HCT116 (cell line): ENCODE data around the gene PRRX2. TPM values are rescaled to one million over a fixed set of nuclear protein-coding genes. Genes with fewer than 3 reads are reported as not detected.

ENCODE experiments used
- ATAC-seq: fragments of 200-7000 bp; cut with Tn5 transposase; 2 replicates; pipeline ENCODE4 v1.9.1; 2020; ENCODE audit warnings: mild to moderate bottlenecking, moderate library complexity
- BruUV-seq: library from RNA; stranded (reverse); fragments of 400-500 nt; replicated peaks from 2 replicates; lab custom pipeline; 2021; lab: Mats Ljungman, UMichigan
- CTCF ChIA-PET: fragments of 300-600 bp; sonication (Branson Sonifier 250); formaldehyde crosslinking; loops from one replicate; lab custom pipeline; 2021; ENCODE audit warnings: antibody characterized with exemption; lab: Charles Lee
- POLR2A ChIA-PET: fragments of 300-600, 350-600 bp; sonication (Branson Sonifier 250); formaldehyde crosslinking; loops from one replicate; lab custom pipeline; 2021; ENCODE audit warnings: antibody characterized with exemption; lab: Charles Lee
- RAD21 ChIA-PET, 2 experiments: fragments of 300-600 bp; sonication (Branson Sonifier 250); formaldehyde crosslinking; loops; one replicate each; lab custom pipeline; 2023; ENCODE audit warnings: low total read pairs in 2 of 2; ENCODE audit not compliant: uncharacterized antibody in 2 of 2, unreplicated experiment in 2 of 2, low non-redundant PET in 1 of 2; lab: Charles Lee
- DNase-seq: peaks from one replicate; pipeline ENCODE4 v3.0.0-alpha.2; 2010; ENCODE audit warnings: low read depth, low spot score
- H2AFZ ChIP-seq: fragments of 200-600 bp; shearing (Covaris generic), sonication (generic); 2 replicates; pipeline ENCODE4 v1.6.1; 2017; ENCODE audit warnings: low read depth, mixed run types, mixed read lengths, antibody characterized with exemption, low read length; ENCODE audit not compliant: poor library complexity, severe bottlenecking
- H3K27ac ChIP-seq: 2 replicates; pipeline ENCODE4 v1.5.1; 2012; ENCODE audit warnings: low read depth, low read length
- H3K27me3 ChIP-seq: fragments of 200-600 bp; sonication (generic); 2 replicates; pipeline ENCODE4 v1.6.1; 2016; ENCODE audit warnings: mixed run types, low read length, mixed read lengths; ENCODE audit not compliant: insufficient read depth
- H3K36me3 ChIP-seq, 2 experiments: fragments of 200-500 bp in 1 of 2; fragments of 200-600 bp in 1 of 2; sonication (Bioruptor generic) in 1 of 2; sonication (generic) in 1 of 2; 2 replicates each; pipeline versions ENCODE4 v1.5.1 to v1.6.1; 2014 to 2016; ENCODE audit warnings: low read length in 2 of 2, inconsistent platforms in 1 of 2, mixed read lengths in 1 of 2, mixed run types in 1 of 2; ENCODE audit not compliant: insufficient read depth in 2 of 2, control insufficient read depth in 1 of 2
- H3K4me1 ChIP-seq, 2 experiments: fragments of 200-600 bp in 1 of 2; sonication (generic) in 1 of 2; 2 replicates each; pipeline versions ENCODE4 v1.5.1 to v1.6.1; 2012 to 2017; ENCODE audit warnings: low read length in 2 of 2, inconsistent platforms in 1 of 2, mild to moderate bottlenecking in 1 of 2, mixed read lengths in 1 of 2, mixed run types in 1 of 2, moderate library complexity in 1 of 2; ENCODE audit not compliant: insufficient read depth in 2 of 2, control insufficient read depth in 1 of 2
- H3K4me2 ChIP-seq: fragments of 200-600 bp; sonication (generic); 2 replicates; pipeline ENCODE4 v1.6.1; 2017; ENCODE audit warnings: mixed run types, low read length, mixed read lengths
- H3K4me3 ChIP-seq, 2 experiments: fragments of 200-600 bp in 1 of 2; sonication (generic) in 1 of 2; replicated peaks in 1 of 2; 2 replicates each; pipeline ENCODE4 v1.5.1; 2011 to 2016; ENCODE audit warnings: low read length in 2 of 2, control low read depth in 1 of 2, low read depth in 1 of 2, mild to moderate bottlenecking in 1 of 2, mixed read lengths in 1 of 2, mixed run types in 1 of 2
- H3K79me2 ChIP-seq: fragments of 200-600 bp; sonication (generic); 2 replicates; pipeline ENCODE4 v1.6.1; 2017; ENCODE audit warnings: mild to moderate bottlenecking, mixed run types, low read length, moderate library complexity, mixed read lengths; ENCODE audit not compliant: insufficient read depth
- H3K9ac ChIP-seq: fragments of 200-600 bp; sonication (generic); 2 replicates; pipeline ENCODE4 v1.6.1; 2016; ENCODE audit warnings: low read length, mixed read lengths
- H3K9me2 ChIP-seq: fragments of 200-600 bp; sonication (generic), shearing (Covaris generic); 2 replicates; pipeline ENCODE4 v1.6.1; 2017; ENCODE audit warnings: mixed run types, mild to moderate bottlenecking, moderate library complexity; ENCODE audit not compliant: insufficient read depth
- H3K9me3 ChIP-seq, 2 experiments: fragments of 200-500 bp in 1 of 2; fragments of 200-600 bp in 1 of 2; sonication (Bioruptor generic) in 1 of 2; sonication (generic) in 1 of 2; 2 replicates each; pipeline ENCODE4 v1.6.1; 2014 to 2017; ENCODE audit warnings: low read length in 2 of 2, mixed read lengths in 2 of 2, inconsistent platforms in 1 of 2, low read depth in 1 of 2, mild to moderate bottlenecking in 1 of 2, mixed run types in 1 of 2, moderate library complexity in 1 of 2; ENCODE audit not compliant: control insufficient read depth in 1 of 2, insufficient read depth in 1 of 2
- H4K20me1 ChIP-seq: fragments of 200-600 bp; sonication (generic), shearing (Covaris generic); 2 replicates; pipeline ENCODE4 v1.6.1; 2017; ENCODE audit warnings: mixed run types, mild to moderate bottlenecking, moderate library complexity; ENCODE audit not compliant: insufficient read depth
- CBX3 ChIP-seq: IDR thresholded peaks from 2 replicates; pipeline ENCODE4 v1.6.1; 2012; ENCODE audit warnings: low read depth
- EZH2 ChIP-seq: fragments of 200-600 bp; sonication (generic); IDR thresholded peaks from 2 replicates; pipeline ENCODE4 v1.6.1; 2017; ENCODE audit warnings: antibody characterized with exemption, mixed run types
- EZH2phosphoT487 ChIP-seq: fragments of 200-600 bp; IDR thresholded peaks from 2 replicates; pipeline ENCODE4 v1.6.1; 2018; ENCODE audit warnings: antibody characterized with exemption, borderline replicate concordance
- FOSL1 ChIP-seq: IDR thresholded peaks from 2 replicates; pipeline ENCODE4 v1.6.1; 2012; ENCODE audit warnings: low read depth
- JUND ChIP-seq: IDR thresholded peaks from 2 replicates; pipeline ENCODE4 v1.6.1; 2012
- POLR2AphosphoS5 ChIP-seq: IDR thresholded peaks from 2 replicates; pipeline ENCODE4 v1.6.1; 2011; ENCODE audit warnings: mild to moderate bottlenecking, low read depth, low read length, moderate library complexity
- RAD21 ChIP-seq: IDR thresholded peaks from 2 replicates; pipeline ENCODE4 v1.6.1; 2012; ENCODE audit warnings: low read depth, mild to moderate bottlenecking
- REST ChIP-seq: IDR thresholded peaks from 2 replicates; pipeline ENCODE4 v1.6.1; 2012; ENCODE audit warnings: low read depth
- SP1 ChIP-seq: IDR thresholded peaks from 2 replicates; pipeline ENCODE4 v1.6.1; 2012; ENCODE audit warnings: low read depth
- SRF ChIP-seq: IDR thresholded peaks from 2 replicates; pipeline ENCODE4 v1.6.1; 2012; ENCODE audit warnings: low read depth
- TCF7L2 ChIP-seq: IDR thresholded peaks from 2 replicates; pipeline ENCODE4 v1.7.0; 2011; ENCODE audit warnings: borderline replicate concordance, inconsistent platforms; ENCODE audit not compliant: insufficient read depth, insufficient read length; ENCODE audit errors: extremely low read depth
- YY1 ChIP-seq: IDR thresholded peaks from 2 replicates; pipeline ENCODE4 v1.6.1; 2011; ENCODE audit warnings: low read length, low read depth, moderate library complexity, mild to moderate bottlenecking; ENCODE audit not compliant: insufficient replicate concordance; ENCODE audit errors: extremely low read depth
- intact Hi-C: fragments of 100-400 bp; cut with micrococcal nuclease; formaldehyde crosslinking; loops from 2 replicates; pipeline ENCODE4 v1.10.0; 2022
- total RNA-seq: library from RNA; stranded (reverse); gene quantifications from one replicate; pipeline ENCODE4 v1.2.1, GENCODE V29; 2021; ENCODE audit not compliant: unreplicated experiment
- TF ChIP-seq, protein P1 (sequence below): IDR thresholded peaks from 2 replicates; pipeline ENCODE4 v1.6.1; 2012
- TF ChIP-seq, protein P2 (sequence below), 3 experiments: fragments of 200-600 bp in 1 of 3; sonication (generic) in 1 of 3; IDR thresholded peaks in 2 of 3; conservative IDR thresholded peaks in 1 of 3; 2 replicates each; pipeline ENCODE4 v1.5.1; 2012 to 2017; ENCODE audit warnings: low read depth in 2 of 3, low read length in 2 of 3, antibody characterized with exemption in 1 of 3, borderline replicate concordance in 1 of 3, control low read depth in 1 of 3, mild to moderate bottlenecking in 1 of 3, mixed read lengths in 1 of 3, mixed run types in 1 of 3, moderate library complexity in 1 of 3; ENCODE audit not compliant: insufficient read depth in 1 of 3
- TF ChIP-seq, protein P3 (sequence below): IDR thresholded peaks from 2 replicates; pipeline ENCODE4 v1.6.1; 2011; ENCODE audit warnings: mild to moderate bottlenecking, low read length, moderate library complexity; ENCODE audit not compliant: insufficient replicate concordance; ENCODE audit errors: extremely low read depth

PRRX2 gene
- total RNA-seq, 1 experiment from 2014 or later, result 25.5 TPM

DNA sequence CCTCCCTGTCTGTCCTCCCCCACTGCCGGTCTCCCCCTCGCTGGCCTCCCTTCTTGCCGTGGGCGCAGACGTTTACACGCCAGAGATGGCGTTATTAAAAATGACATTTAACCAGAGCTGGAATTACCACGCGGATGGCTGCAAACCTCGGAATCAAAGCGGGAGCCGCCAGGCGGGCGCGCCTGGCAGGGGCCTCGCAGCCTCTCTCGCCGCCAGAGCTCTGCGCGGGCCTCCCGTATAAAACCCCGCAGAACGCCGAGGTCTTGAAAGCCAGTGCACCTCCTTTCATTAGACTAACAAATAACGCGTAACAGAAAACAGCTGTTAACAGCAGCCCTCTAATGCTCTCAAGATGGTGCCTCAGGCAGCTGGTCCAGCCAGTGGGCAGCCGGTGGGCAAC lies 10.2 kb downstream of the PRRX2 start:
- RAD21 ChIA-PET, result no interaction called here
- CTCF ChIA-PET, result no interaction called here
- no peaks in the 10 kb centered on the region for H4K20me1 ChIP-seq
- H3K9me2 ChIP-seq, result no peaks in the 10 kb centered on the region
- H3K4me1 ChIP-seq, result no peaks in the 10 kb centered on the region
- DNase-seq (no peak), ATAC-seq (no peak)
- H2AFZ ChIP-seq, result no peak overlapping the region
- H3K27ac ChIP-seq, result no peak overlapping the region
- H3K9me3 ChIP-seq, result no peaks in the 10 kb centered on the region
- POLR2A ChIA-PET, result no interaction called here
- no peaks in the 10 kb centered on the region for H3K36me3 ChIP-seq
- H3K27me3 ChIP-seq, result no peaks in the 10 kb centered on the region
- H3K4me3 ChIP-seq, result no peak overlapping the region
- H3K9ac ChIP-seq, result no peak overlapping the region
- no peak for TF ChIP-seq JUND
- no peak for TF ChIP-seq POLR2AphosphoS5
- TF ChIP-seq RAD21, result no peak
- TF ChIP-seq FOSL1, result no peak
- no peak for TF ChIP-seq SRF
- no peak for TF ChIP-seq SP1
- TF ChIP-seq EZH2, result no peak
- TF ChIP-seq EZH2phosphoT487, result no peak
- TF ChIP-seq TCF7L2, result no peak
- TF ChIP-seq REST, result no peak
- TF ChIP-seq CBX3, result no peak
- TF ChIP-seq, protein P1, sequence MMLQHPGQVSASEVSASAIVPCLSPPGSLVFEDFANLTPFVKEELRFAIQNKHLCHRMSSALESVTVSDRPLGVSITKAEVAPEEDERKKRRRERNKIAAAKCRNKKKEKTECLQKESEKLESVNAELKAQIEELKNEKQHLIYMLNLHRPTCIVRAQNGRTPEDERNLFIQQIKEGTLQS, result no peak
- TF ChIP-seq YY1, result no peak
- TF ChIP-seq, protein P2, sequence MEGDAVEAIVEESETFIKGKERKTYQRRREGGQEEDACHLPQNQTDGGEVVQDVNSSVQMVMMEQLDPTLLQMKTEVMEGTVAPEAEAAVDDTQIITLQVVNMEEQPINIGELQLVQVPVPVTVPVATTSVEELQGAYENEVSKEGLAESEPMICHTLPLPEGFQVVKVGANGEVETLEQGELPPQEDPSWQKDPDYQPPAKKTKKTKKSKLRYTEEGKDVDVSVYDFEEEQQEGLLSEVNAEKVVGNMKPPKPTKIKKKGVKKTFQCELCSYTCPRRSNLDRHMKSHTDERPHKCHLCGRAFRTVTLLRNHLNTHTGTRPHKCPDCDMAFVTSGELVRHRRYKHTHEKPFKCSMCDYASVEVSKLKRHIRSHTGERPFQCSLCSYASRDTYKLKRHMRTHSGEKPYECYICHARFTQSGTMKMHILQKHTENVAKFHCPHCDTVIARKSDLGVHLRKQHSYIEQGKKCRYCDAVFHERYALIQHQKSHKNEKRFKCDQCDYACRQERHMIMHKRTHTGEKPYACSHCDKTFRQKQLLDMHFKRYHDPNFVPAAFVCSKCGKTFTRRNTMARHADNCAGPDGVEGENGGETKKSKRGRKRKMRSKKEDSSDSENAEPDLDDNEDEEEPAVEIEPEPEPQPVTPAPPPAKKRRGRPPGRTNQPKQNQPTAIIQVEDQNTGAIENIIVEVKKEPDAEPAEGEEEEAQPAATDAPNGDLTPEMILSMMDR (IDR thresholded peaks at IDR 0.05 in 2 of 3, conservative IDR thresholded peaks at IDR 0.05 in 1 of 3; ENCODE audit: borderline replicate concordance in 1 of 3, insufficient read depth in 1 of 3, low read depth in 2 of 3, low read length in 2 of 3), result no peak
- TF ChIP-seq, protein P3, sequence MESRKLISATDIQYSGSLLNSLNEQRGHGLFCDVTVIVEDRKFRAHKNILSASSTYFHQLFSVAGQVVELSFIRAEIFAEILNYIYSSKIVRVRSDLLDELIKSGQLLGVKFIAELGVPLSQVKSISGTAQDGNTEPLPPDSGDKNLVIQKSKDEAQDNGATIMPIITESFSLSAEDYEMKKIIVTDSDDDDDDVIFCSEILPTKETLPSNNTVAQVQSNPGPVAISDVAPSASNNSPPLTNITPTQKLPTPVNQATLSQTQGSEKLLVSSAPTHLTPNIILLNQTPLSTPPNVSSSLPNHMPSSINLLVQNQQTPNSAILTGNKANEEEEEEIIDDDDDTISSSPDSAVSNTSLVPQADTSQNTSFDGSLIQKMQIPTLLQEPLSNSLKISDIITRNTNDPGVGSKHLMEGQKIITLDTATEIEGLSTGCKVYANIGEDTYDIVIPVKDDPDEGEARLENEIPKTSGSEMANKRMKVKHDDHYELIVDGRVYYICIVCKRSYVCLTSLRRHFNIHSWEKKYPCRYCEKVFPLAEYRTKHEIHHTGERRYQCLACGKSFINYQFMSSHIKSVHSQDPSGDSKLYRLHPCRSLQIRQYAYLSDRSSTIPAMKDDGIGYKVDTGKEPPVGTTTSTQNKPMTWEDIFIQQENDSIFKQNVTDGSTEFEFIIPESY, result no peak
- no peak overlapping the region for H3K4me2 ChIP-seq
- BruUV-seq, result no TSS peak
- no peaks in the 10 kb centered on the region for H3K79me2 ChIP-seq
- intact Hi-C loops, result no loop called here
